ENCODE measurements around the gene FAM240B.

The FAM240B gene

GRCh38 chr9:38720083-38720745, at the start of gene FAM240B:
Gene FAM240B (minus strand): TSS chr9:38720133. CDS start chr9:38703999, 16,134 bp downstream.
- DNase-seq: no peak

- DNase-seq: no peak
Observed at GRCh38 chr9:38768351-38768761, 48.4 kb upstream of the FAM240B start.

GRCh38 chr9:38765101-38765500, 45.2 kb upstream of the FAM240B start:
- no peak for DNase-seq

GRCh38 chr9:38761999-38762398, 42.1 kb upstream of the FAM240B start:
- DNase-seq: no peak

GRCh38 chr9:38761339-38761738, 41.4 kb upstream of the FAM240B start:
- DNase-seq: no peak

GRCh38 chr9:38756702-38757101, 36.8 kb upstream of the FAM240B start:
- DNase-seq: no peak

- no peak for DNase-seq
Observed at GRCh38 chr9:38747941-38748340, 28.0 kb upstream of the FAM240B start.

- DNase-seq: no peak
Observed at GRCh38 chr9:38747067-38747466, 27.1 kb upstream of the FAM240B start.

GRCh38 chr9:38746303-38746702, 26.4 kb upstream of the FAM240B start:
- no peak for DNase-seq

GRCh38 chr9:38744484-38744883, 24.6 kb upstream of the FAM240B start:
- DNase-seq: no peak

GRCh38 chr9:38737246-38737645, 17.3 kb upstream of the FAM240B start:
- no peak for DNase-seq

GRCh38 chr9:38734831-38735230, 14.9 kb upstream of the FAM240B start:
- no peak for DNase-seq

- no peak for DNase-seq
Observed at GRCh38 chr9:38733503-38733902, 13.6 kb upstream of the FAM240B start.

GRCh38 chr9:38732885-38733284, 13.0 kb upstream of the FAM240B start:
- DNase-seq: no peak

- no peak for DNase-seq
Observed at GRCh38 chr9:38727497-38728001, 7.6 kb upstream of the FAM240B start.

GRCh38 chr9:38724754-38725153, 4.8 kb upstream of the FAM240B start:
- no peak for DNase-seq

- no peak for DNase-seq
Observed at GRCh38 chr9:38718148-38718547, 1.8 kb downstream of the FAM240B start.

- no peak for DNase-seq
Observed at GRCh38 chr9:38715684-38716083, 4.2 kb downstream of the FAM240B start.

- no peak for DNase-seq
Observed at GRCh38 chr9:38713426-38713825, 6.5 kb downstream of the FAM240B start.

- no peak for DNase-seq
Observed at GRCh38 chr9:38708759-38709158, 11.2 kb downstream of the FAM240B start.

- DNase-seq: no peak
Observed at GRCh38 chr9:38707885-38708637, 11.9 kb downstream of the FAM240B start.

- DNase-seq: no peak
Observed at GRCh38 chr9:38706493-38706892, 13.4 kb downstream of the FAM240B start.

- no peak for DNase-seq
Observed at GRCh38 chr9:38705917-38706316, 14.0 kb downstream of the FAM240B start.

- no peak for DNase-seq
Observed at GRCh38 chr9:38700695-38701094, 19.2 kb downstream of the FAM240B start.

All from NCI-H2107 (cell line).